B cell (primary cell): ENCODE results near the gene VANGL1.

Experiments
- CTCF ChIP-seq: fragments of 200-600 bp; IDR thresholded peaks from one replicate; pipeline ENCODE4 v1.8.0; 2022; ENCODE audit warnings: antibody characterized with exemption, mild to moderate bottlenecking
- EZH2 ChIP-seq: IDR thresholded peaks from 2 replicates; pipeline ENCODE4 v1.6.1; 2012; ENCODE audit warnings: borderline replicate concordance, low read depth, mild to moderate bottlenecking, moderate library complexity, low read length; ENCODE audit not compliant: insufficient read depth, poor library complexity, severe bottlenecking

GRCh38 chr1:115643225-115643624 lies 1.5 kb downstream of the VANGL1 start:
- TF ChIP-seq EZH2, result no peak
- TF ChIP-seq CTCF, result no peak
